GM23248 (cell line): ENCODE data around the gene ARL16.

Experiments used
- EZH2 ChIP-seq: fragments of 200-600 bp; sonication (generic); IDR thresholded peaks from 2 replicates; pipeline ENCODE4 v1.6.1; 2018; ENCODE audit warnings: antibody characterized with exemption, mild to moderate bottlenecking; ENCODE audit not compliant: insufficient read depth, poor library complexity, severe bottlenecking
- EZH2phosphoT487 ChIP-seq: fragments of 200-600 bp; sonication (generic); IDR thresholded peaks from 2 replicates; pipeline ENCODE4 v1.6.1; 2018; ENCODE audit warnings: antibody characterized with exemption, moderate library complexity, mild to moderate bottlenecking, low read depth; ENCODE audit not compliant: insufficient read depth

GRCh38 chr17:81683208-81683583, 401 bp downstream of the ARL16 start:
- no peak for TF ChIP-seq EZH2phosphoT487
- TF ChIP-seq EZH2, result no peak
